HG03060 (cell line): ENCODE measurements around the gene SMIM24.
"Not testable (repeated sequence)": the region's sequence is repeated elsewhere in the genome, so short reads cannot be mapped to it uniquely, and the experiment has no call there.

Source experiments
- ATAC-seq: cut with Tn5 transposase; IDR thresholded peaks from one replicate; pipeline ENCODE4 v1.9.1; 2021; ENCODE audit warnings: low read depth, moderate number of reproducible peaks; ENCODE audit not compliant: unreplicated experiment

SMIM24 gene

DNA sequence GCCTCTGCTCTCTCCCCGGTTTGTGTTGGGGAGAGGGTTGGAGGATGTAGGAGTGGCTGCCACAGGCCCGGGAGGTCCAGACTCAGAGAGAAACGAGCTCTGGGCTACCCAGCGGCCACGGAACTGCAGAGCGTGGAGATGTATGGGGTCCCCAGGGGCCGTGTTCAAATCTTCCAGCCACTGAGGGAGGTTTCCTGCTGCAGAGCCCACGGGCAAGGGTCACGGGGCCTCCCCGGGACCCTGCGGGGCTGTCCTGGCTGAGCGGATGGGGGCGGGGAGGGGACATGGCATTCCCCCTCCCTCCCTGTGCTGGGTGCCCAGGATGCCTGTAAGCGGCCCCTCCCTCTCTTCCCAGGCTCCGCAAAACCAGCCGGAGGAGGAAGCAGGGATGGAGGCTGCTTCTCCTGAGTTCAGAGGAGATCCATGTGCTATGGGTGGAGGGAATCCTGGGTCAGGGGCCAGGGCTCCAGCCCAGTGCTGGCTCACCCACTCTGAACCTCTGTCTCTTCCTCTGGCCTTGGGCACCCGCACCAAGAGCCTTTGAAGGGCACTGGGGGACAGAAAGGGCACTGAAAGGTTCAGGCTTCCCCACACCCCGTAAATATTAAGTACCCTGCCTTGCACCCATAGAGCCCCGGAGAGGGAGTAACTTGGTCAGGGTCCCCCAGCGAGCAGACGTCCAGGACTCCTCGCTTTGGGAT is 22.6 kb downstream of the SMIM24 start:
- ATAC-seq = no peak

DNA sequence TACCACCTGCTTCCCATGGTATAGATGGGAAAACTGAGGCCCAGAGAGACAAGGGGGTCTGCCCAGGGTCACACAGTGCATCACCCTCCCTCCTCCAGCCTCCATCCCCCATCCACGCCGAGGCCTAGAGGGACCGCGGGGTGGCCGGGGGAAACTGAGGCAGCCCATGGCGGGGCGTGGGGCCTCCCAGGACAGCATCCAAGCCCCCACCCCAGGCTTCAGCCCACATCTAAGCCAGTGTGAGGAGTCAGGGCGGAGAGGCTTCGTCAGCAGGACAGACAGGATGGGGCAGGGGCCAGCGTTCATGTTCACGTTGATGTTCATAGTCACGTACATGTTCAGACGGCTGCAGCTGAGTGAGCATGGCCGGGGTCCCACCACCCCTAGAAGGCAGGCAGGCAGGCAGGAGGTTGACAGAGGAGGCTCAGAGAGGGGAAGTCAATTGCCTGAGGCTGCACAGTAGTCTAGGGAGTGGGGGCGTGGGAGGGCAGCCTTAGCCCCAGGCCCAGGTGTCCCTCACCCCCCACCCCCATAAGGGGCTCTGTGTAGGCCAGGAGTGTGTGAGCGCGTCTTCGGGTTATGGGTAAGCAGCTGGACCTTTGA is 23.3 kb downstream of the SMIM24 start:
- no peak for ATAC-seq

DNA sequence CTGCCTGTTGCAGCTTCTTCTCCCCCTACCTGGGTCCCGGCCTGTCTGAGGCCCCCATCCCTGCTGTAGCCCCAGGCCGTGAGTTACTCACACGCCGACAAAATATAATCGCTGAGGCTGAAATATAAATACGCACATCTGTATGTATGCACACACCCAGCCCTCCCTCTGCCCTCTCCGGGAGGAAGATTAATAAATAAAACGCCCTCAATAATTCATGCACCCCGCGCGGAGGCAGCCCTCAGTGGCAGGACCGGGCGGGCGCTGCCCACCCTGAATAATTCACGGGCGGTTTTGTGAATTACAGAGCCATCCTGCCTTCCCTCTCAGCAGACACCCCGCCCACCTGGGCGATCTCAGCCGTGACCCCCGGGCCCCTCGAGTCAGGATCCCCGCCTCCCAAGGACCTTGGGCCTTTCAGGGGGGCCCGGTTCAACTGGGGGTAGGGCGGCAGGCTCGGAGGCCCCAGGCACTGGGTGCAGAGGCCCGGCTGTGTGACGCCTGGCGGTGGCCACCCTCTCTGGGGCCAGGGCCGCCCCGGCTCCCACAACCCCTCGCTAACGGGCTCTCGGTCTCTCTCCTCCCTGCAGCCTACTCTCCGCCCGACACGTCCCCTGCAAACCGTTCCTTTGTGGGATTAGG is 24.2 kb downstream of the SMIM24 start:
- ATAC-seq = no peak

DNA sequence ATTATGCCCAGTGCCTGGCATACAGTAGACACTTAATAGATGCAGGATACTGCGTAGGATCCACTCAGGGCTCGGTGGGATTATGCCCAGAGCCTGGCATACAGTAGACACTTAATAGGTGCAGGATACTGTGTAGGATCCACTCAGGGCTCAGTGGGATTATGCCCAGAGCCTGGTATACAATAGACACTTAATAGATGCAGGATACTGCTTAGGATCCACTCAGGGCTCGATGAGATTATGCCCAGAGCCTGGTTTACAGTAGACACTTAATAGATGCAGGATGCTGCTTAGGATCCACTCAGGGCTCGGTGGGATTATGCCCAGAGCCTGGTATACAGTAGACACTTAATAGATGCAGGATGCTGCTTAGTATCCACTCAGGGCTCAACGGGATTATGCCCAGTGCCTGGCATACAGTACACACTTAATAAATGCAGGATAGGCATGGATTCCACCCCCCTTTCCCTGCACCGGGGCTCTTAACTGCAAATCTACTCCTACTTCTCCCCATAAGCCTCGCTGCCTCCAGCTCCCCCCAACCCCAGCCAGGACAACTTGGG is 24.9 kb downstream of the SMIM24 start:
- ATAC-seq = no peak

DNA sequence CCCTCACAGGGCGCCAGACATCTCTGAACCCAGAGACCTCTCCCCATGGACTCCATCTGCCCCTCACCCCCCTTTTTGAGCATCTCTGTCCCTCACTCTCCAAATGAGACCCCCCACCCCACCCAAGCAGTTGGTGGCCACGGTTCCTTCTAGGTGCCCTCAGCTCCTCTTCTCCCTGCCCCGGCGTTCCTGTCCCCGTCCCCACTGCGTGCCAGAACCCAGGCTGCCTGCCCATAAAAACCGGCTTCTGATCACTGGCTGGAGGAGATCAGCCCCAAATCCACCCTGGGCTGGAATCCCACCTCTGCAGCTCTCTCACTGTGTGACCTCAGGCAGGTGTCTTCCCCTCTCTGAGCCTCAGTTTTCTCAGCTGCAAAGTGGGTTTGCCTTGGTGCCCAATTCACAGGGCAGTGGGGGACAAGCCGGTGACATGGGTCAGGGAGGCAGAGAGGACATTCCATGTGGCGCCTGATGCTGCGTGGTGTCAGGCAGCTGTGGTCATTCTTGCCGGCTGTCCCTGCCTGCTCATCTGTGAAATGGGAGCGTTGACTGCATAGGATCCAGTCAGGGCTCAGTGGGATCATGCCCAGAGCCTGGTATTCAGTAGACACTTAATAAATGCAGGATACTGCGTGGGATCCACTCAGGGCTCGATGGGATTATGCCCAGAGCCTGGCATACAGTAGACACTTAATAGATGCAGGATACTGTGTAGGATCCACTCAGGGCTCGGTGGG is 25.5 kb downstream of the SMIM24 start:
- ATAC-seq = no peak

DNA sequence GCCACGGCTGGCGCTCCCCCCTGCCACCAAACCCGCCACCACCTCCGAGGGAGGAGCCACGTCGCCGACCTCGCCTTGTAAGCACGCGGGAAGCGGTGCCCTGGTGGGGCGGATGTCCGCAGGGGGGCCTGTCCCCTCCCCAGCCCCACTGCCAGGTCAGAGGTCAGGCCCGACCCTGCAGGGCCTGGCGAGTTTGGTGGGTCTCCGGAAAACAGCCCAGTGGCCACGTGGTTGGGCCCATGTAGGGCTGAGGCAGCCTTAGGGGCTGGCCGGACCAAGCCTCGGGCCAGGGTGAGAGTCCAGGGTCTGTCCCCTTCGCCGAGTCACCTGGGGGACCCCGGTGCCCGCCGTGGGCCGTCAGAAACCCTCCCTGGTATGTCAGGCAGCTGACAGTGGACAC is 26.5 kb downstream of the SMIM24 start:
- ATAC-seq = no peak

DNA sequence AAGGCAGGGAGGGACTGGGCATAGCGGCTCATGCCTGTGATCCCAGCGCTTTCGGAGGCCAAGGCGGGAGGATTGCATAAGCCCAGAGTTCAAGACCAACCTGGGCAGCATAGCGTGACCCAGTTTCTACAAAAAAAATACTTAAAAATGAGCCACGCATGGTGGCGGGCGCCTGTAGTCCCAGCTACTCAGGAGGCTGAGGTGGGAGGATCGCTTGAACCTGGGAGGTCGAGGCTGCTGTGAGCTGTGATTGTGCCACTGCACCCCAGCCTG is 27.4 kb downstream of the SMIM24 start:
- ATAC-seq = not testable (repeated sequence)

DNA sequence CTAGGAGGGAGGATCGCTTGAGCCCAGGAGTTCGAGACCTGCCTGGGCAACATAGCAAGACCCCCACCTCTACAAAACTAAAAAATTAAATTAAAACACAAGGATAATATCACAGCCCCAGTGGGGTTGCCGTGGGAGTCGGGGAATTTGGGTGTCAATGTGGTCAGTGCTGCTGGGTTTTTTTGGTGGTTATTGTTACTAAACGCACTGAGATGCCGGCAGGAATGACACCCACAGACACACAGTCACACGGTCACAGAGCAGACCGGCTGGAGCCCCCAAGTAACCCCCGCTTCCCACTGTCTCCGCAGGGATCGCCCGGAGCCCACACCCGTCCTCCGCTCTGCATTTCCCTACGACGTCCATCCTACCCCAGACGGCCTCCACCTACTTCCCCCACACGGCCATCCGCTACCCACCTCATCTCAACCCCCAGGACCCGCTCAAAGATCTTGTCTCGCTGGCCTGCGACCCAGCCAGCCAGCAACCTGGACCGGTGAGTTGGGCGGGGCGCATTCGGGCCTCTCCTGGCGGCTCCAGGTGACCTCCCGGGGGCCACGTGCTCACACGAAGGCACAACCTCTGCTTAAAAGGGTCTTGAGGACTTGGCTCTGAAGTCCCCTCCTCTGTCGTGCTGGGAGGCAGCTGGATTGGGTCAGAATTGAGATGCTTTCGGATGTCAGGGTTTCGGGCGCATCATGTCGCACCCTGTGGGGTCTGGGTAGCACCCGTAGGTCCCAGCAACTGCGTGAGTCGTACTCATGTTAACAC is 28.0 kb downstream of the SMIM24 start:
- ATAC-seq = no peak

DNA sequence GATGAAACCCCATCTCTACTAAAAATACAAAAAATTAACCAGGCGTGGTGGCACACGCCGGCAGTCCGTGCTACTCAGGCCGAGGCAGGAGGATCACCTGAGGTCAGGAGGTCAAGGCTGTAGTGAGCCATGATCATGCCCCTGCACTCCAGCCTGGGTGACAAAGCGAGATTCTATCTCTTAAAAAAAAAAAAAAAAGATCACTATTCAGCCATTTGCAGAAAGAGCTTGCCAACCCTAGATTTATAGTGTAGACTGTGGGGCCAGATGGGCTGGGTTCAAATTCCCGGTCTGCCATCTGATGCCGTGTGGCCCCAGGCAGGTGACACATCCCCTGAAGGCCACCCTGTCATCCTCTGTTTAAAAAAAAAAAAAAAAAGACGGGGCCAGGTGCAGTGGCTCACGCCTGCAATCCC is 28.9 kb downstream of the SMIM24 start:
- no peak for ATAC-seq

DNA sequence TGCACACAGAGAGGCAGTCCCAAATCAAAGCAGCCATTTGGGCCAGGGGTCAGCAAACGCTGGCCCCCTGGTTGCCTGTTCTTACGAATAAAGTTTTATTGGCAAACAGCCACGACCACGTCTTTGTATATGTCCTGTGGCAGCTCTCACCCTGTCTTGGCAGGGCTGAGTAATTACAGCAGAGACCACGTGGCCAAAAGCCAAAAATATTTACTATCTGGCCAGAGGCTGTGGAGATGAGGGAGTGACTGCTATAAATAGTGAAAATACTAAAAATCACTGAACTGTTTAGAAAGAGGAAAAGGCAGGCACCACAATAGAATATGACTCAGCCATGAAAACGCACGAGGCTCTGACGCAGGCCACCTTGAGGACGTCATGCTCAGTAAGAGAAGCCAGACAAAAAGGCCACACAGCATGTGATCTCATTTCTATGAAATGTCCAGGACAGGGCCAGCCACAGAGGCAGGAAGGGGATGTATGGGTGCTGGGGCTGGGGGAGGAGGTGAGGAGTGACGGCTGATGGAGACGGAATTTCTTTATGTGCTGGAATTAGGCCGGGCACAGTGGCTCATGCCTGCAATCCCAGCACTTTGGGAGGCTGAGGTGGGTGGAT is 29.4 kb downstream of the SMIM24 start:
- ATAC-seq = peak; percentile 61

DNA sequence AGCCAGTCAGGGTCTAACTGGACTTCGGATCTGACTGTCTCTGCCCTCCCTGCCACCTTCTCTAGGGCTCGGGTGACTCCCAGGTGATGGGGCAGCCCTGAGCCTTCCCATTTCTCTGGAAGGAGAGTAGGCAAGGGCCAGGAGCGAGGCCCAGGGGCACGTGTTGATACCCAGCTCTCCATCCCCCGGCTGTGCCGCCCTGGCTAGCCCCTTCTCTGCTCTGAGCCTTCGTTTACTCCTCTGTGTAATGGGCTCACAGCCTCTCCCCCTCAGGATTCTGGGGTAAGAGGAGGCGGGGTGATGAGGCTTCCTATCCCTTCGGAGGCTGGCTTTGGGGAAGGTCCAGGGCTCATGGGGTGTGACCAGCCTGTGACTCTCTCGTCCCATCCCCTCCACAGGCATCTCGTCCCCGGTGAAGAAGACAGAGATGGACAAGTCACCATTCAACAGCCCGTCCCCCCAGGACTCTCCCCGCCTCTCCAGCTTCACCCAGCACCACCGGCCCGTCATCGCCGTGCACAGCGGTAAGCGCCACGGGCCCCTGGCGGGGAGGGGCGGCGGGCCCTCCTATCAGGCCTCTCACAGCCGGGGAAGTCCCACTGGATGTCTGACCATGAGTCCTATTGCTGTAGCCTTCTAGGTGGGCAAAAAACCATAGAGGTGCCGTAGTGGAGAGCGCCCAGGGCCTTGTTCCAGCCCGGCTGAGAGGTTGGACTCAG is 31.6 kb downstream of the SMIM24 start:
- no peak for ATAC-seq

DNA sequence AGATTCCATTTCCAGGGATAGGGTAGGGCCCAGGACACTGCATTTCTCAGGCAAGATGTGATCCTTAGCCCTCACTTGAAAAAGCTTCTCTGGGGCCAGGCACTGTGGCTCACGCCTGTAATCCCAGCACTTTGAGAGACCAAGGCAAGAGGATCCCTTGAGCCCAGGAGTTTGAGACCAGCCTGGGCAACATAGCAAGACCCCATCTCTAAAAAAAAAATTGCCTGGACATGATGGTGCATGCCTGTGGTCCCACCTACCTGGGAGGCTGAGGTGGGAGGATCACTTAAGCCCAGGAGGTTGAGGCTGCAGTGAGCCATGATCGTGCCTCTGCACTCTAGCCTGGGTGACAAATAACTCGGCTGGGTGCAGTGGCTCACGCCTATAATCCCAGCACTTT is 33.7 kb downstream of the SMIM24 start:
- ATAC-seq = not testable (repeated sequence)

DNA sequence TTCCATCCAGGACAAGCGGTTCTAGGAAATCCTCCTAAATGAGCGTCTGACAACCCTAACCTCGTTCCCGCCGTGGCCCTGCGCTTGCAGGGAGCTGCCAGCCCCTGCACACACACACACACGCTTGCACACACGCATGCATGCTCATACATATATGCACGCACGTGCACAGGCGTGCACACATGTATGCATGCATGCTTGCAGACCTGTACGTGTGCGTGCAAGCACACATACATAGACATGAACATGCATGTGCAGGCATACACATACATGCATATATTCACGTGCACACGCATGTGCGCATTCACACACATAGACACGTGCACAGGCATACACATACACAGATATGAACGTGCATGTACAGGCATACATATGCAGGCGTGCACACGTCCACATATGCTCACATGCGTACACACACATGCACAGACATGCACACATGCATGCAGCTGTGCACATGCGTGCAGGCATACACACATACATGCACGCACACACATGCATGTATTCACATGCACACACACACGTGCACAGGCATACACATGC is 35.6 kb downstream of the SMIM24 start:
- no peak for ATAC-seq

DNA sequence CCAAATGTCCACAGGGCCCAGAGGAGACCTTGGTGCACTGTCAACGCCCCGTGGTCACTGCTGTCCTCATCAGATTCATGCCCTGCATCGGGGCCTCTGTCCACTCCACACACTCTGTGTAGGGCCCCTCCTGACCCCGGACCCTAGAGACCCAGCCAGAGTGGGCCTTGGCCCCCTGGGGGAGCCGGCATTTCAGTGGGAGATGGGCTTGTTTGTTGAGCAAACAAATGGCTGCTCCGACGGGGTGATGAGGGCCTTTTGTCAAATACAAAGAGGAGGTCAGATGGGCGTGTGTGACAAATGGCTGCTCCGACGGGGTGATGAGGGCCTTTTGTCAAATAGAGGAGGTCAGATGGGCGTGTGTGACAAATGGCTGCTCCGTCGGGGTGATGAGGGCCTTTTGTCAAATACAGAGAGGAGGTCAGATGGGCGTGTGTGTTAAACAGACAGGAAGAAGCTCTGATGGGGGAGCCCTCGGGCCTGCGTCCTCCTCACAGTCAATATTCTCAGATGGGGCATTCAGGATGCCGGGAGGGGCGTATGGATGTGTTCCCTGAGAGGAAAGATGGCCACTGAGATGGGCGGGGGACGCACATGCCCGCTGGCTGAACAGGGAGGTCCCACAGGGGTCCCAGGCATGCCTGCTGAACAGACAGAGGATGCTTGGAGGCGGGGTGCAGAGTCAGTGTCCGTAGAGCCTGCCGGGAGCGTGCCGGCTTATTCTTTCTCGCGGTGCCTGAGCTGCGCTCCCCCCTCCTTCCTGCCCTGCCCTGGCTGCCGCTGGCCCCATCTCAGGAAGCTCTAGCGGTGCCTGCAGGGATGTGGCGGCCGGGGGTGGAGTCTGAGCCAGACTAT is 36.3 kb downstream of the SMIM24 start:
- no peak for ATAC-seq

DNA sequence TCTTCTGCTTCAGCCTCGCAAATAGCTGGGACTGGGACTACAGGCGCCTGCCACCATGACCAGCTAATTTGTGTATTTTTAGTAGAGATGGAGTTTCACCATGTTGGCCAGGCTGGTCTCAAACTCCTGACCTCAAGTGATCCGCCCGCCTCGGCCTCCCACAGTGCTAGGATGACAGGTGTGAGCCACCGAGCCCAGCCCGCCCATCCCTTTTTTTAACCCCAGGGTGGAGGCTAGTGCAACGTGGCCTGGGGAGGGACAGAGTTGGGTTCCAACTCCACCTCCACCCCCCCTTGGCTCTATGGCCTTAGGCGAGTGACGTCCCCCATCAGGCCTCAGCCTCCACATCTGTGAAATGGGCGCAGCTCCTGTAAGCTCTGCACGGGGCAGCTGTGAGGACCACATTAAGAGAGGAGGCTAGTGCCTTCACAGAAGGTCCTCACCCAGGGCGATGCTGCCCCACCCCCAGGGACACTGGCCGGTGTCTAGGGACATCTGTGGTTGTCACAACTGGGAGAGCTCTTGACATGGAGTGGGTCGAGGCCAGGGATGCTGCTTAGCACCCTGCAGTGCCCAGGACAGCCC is 37.7 kb downstream of the SMIM24 start:
- no peak for ATAC-seq

DNA sequence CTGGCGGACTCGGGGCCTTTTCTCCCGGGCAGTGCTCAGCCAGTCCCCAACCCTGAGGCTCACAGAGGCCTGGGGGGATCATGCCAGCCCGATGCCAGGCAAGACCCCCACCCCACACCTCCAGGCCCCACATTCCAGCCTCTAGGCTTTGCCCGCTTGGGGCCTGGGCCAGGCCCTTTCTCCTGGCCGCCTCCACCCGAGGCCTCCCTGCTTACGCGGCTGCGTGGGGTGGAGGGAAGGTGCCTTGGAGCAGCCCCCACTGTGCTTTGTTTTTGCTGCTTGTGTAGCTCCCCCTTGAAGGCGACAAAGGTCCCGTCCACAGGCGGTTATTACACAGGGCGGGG is 38.4 kb downstream of the SMIM24 start:
- ATAC-seq = no peak

DNA sequence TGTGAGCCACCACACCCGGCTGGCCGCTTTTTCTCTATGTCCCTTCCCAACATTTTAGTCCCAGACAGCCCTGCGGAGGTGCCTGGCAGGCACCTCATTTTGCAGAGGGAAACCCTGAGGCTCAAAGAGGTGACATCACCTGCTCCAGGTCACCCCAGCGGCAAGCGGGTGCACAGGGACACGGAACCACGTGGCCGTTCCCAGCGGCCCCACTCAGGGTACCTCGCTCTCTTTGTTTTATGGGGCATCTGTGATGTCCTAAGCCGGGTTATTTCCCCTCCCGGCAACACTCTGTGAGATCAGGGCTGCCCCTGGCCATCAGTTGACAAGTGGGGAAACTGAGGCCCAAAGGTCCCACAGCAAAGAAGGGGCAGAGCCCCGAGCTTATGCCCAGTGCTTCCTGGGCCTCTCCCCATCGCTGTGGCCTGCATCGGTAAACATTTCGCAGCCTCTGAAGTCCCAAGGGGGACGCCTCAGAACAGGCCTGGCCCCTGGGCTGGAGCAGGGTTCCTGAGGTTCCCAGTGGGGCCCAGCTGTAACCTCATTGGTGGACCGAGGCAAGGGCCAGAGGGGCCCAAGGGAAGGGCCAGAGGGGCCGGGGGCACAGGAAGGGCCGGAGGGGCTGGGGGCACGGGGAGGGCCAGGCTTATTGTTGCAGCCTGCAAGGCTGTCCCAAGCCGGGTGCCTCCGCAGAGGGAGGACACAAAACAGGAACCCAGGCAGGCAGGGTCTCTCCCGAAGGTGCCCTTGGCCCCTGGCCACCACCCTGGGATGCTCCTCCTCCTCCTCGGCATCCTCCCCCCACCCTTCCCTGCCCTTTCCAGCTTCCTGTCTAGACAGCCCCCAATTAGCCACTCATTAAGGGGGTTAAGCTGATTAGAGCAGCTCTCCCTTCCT is 39.0 kb downstream of the SMIM24 start:
- ATAC-seq = no peak
